Ascending aorta (tissue), 2 donors: Measurements from ENCODE around the gene PDCD6IP. TPM values are rescaled to one million over a fixed set of nuclear protein-coding genes. Genes with fewer than 3 reads are reported as not detected.
"Not testable (repeated sequence)": the region's sequence is repeated elsewhere in the genome, so short reads cannot be mapped to it uniquely, and the experiment has no call there.

Experiments
- DNase-seq, 2 donors: peaks; one replicate each; pipeline ENCODE4 v3.0.0-alpha.2; 2019; ENCODE audit warnings: low spot score in 2 of 2
- H3K27ac ChIP-seq, 2 donors: fragments of 200-600 bp; sonication (generic); one replicate each; pipeline ENCODE4 v1.5.1; 2016 to 2017; ENCODE audit warnings: mild to moderate bottlenecking in 1 of 2
- H3K27me3 ChIP-seq: fragments of 200-600 bp; sonication (generic); one replicate; pipeline ENCODE4 v1.5.1; 2017
- H3K36me3 ChIP-seq, 2 donors: fragments of 200-600 bp; sonication (generic); one replicate each; pipeline ENCODE4 v1.5.1; 2016
- H3K4me1 ChIP-seq, 2 donors: fragments of 200-600 bp; sonication (generic); one replicate each; pipeline ENCODE4 v1.5.1; 2016 to 2017; ENCODE audit warnings: mild to moderate bottlenecking in 1 of 2
- H3K4me3 ChIP-seq, 2 donors: fragments of 200-600 bp; sonication (generic); one replicate each; pipeline ENCODE4 v1.5.1; 2016 to 2017; ENCODE audit warnings: mild to moderate bottlenecking in 1 of 2
- H3K9me3 ChIP-seq, 2 donors: fragments of 200-600 bp; sonication (generic); one replicate each; pipeline ENCODE4 v1.5.1; 2016
- CTCF ChIP-seq, 3 experiments: fragments of 200-600 bp in 2 of 3; fragments of 450-650 bp in 1 of 3; sonication (generic) in 2 of 3; IDR thresholded peaks; one replicate each; pipeline ENCODE4 v1.5.1; 2016 to 2019; ENCODE audit warnings: antibody characterized with exemption in 3 of 3, mild to moderate bottlenecking in 1 of 3, moderate library complexity in 1 of 3
- intact Hi-C: fragments of 100-400 bp; cut with DNase I; formaldehyde crosslinking; loops from one replicate; pipeline ENCODE4 v1.15.1; 2023
- total RNA-seq: library from RNA; depleted of rRNA; stranded (reverse); fragments of >200 nt; gene quantifications from one replicate; pipeline ENCODE4 v1.1.0, GENCODE V29; 2016

Gene PDCD6IP
- total RNA-seq, 1 donor from 2014 or later: 347 TPM

GRCh38 chr3:33829720-33830119, 31.3 kb downstream of the PDCD6IP start:
- Histone ChIP-seq H3K4me3 (no peak overlapping the region), H3K9me3 (no peaks in the 10 kb centered on the region), H3K36me3 (peaks cover 10 to 30% of the 10 kb centered on the region in 2 donors), H3K27me3 (no peaks in the 10 kb centered on the region), H3K27ac (no peak overlapping the region), H3K4me1 (no peaks in the 10 kb centered on the region)
- no peak for DNase-seq
- intact Hi-C loops: no loop called here
- TF ChIP-seq CTCF (IDR thresholded peaks at IDR 0.05): no peak

- Histone ChIP-seq H3K9me3 (no peaks in the 10 kb centered on the region), H3K27me3 (no peaks in the 10 kb centered on the region), H3K27ac (no peak overlapping the region), H3K36me3 (peaks cover 11 to 31% of the 10 kb centered on the region in 2 donors), H3K4me1 (no peaks in the 10 kb centered on the region), H3K4me3 (no peak overlapping the region)
- DNase-seq: no peak
- no peak for TF ChIP-seq CTCF (IDR thresholded peaks at IDR 0.05)
- intact Hi-C loops: no loop called here
Observed at GRCh38 chr3:33831053-33831452, 32.6 kb downstream of the PDCD6IP start.

- H3K27ac ChIP-seq: no peak overlapping the region
- no peak for TF ChIP-seq CTCF (IDR thresholded peaks at IDR 0.05)
- H3K4me1 ChIP-seq: no peaks in the 10 kb centered on the region
- no peak for DNase-seq
- H3K36me3 ChIP-seq: peaks cover 28 to 42% of the 10 kb centered on the region in 2 donors
- H3K27me3 ChIP-seq: no peaks in the 10 kb centered on the region
- no peak overlapping the region for H3K4me3 ChIP-seq
- no peaks in the 10 kb centered on the region for H3K9me3 ChIP-seq
- intact Hi-C loops: no loop called here
Observed at GRCh38 chr3:33833408-33834095, 35.1 kb downstream of the PDCD6IP start.

GRCh38 chr3:33834096-33834453, 35.6 kb downstream of the PDCD6IP start:
- intact Hi-C loops: no loop called here
- H3K27me3 ChIP-seq: no peaks in the 10 kb centered on the region
- peaks cover 32 to 43% of the 10 kb centered on the region in 2 donors for H3K36me3 ChIP-seq
- no peak for DNase-seq
- H3K9me3 ChIP-seq: no peaks in the 10 kb centered on the region
- no peak overlapping the region for H3K4me3 ChIP-seq
- no peaks in the 10 kb centered on the region for H3K4me1 ChIP-seq
- no peak for TF ChIP-seq CTCF (IDR thresholded peaks at IDR 0.05)
- no peak overlapping the region for H3K27ac ChIP-seq

- H3K9me3 ChIP-seq, H3K4me1 ChIP-seq, intact Hi-C loops, H3K27ac ChIP-seq, H3K4me3 ChIP-seq, H3K27me3 ChIP-seq, DNase-seq: not testable (repeated sequence)
- peaks cover 30 to 54% of the 10 kb centered on the region in 2 donors for H3K36me3 ChIP-seq
Observed at GRCh38 chr3:33837182-33837581, 38.8 kb downstream of the PDCD6IP start.

GRCh38 chr3:33839283-33839682, 40.9 kb downstream of the PDCD6IP start:
- no peak for DNase-seq
- H3K27ac ChIP-seq: no peak overlapping the region
- H3K4me3 ChIP-seq: no peak overlapping the region
- peaks cover 33 to 71% of the 10 kb centered on the region in 2 donors for H3K36me3 ChIP-seq
- H3K9me3 ChIP-seq: no peaks in the 10 kb centered on the region
- H3K4me1 ChIP-seq: no peaks in the 10 kb centered on the region
- no peaks in the 10 kb centered on the region for H3K27me3 ChIP-seq
- no peak for TF ChIP-seq CTCF (IDR thresholded peaks at IDR 0.05)
- intact Hi-C loops: no loop called here
